LoVo (cell line): Measurements from ENCODE around the gene RUSC2.
"Not testable (repeated sequence)": the region's sequence is repeated elsewhere in the genome, so short reads cannot be mapped to it uniquely, and the experiment has no call there.

Experiments used
- DNase-seq: peaks from one replicate; pipeline ENCODE4 v3.0.0-alpha.2; 2016; ENCODE audit warnings: low spot score

Gene RUSC2

DNA sequence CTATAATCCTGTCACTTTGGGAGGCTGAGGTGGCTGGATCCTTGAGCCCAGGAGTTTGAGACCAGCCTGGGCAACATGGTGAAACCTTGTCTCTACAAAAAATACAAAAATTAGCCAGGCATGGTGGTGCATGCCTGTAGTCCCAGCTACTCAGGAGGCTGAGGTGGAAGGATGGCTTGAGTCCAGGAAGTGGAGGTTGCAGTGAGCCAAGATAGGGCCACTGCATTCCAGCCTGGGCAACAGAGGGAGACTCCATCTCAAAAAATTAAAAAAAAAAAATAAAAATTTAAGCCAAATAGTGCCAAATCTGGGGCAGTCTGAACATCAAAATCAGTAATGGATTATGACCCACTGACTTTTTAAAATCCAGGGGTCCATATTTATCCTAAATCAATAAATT lies 33.6 kb downstream of the RUSC2 start:
- DNase-seq = not testable (repeated sequence)

DNA sequence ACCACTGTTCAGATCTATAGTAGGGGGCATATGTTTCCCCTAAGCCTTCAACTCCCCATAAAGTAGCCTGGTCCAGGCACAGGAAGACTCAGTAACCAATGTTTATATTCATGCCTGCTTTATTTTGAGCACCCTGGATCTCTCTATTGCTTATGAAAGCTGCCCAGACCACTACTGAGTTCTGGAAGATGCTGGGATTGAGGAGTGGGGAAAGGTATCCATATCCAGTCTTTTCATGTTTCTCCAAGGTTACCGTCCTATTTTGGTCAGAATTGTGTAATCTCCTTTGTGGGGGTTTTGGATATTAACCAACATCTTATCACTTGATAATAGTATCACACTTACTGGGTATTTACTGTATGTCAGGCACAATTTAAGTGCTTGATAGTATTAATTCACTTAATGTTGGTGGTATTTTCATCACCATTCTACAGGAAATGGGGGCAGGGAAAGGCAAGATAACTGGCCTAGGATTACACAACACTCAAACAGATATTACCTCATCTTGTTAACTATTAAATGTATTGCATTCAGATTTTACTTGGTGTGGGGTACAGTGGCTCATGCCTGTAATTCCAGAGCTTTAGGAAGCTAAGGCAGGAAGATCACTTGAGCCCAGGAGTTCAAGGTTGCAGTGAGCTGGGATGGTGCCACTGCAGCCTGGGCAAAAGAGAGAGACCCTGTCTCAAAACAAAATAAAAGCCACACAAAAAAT lies 36.3 kb downstream of the RUSC2 start:
- no peak for DNase-seq

DNA sequence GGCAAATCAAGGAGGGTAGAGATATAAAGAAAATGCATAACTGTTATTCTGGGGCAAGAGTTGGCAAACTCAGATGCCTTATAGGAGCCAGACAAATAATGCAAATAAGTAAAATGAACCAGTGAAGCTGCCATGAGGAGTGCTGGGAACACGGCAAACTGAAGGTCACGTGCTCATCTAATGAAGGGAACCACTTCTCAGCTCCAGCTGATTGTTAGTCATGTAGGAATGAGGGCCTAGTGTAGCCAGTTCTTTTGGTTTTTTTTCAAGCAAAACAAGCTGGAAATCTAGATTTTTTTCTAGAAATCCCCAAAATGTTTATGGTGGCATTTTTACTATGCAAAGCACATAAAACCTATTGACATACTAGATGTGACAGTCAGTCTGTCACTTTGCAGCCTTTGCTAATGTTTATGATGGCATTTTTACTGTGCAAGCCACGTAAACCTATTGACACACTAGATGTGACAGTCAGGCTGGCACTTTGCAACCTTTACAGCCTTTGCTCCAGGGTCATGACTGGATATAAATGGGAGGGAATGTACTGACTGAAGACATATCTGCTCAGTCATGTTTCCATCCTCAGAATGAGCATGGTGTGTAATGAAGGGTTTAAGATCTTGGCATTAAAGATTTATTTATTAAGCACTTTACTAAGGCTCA lies 39.4 kb downstream of the RUSC2 start:
- DNase-seq = no peak

DNA sequence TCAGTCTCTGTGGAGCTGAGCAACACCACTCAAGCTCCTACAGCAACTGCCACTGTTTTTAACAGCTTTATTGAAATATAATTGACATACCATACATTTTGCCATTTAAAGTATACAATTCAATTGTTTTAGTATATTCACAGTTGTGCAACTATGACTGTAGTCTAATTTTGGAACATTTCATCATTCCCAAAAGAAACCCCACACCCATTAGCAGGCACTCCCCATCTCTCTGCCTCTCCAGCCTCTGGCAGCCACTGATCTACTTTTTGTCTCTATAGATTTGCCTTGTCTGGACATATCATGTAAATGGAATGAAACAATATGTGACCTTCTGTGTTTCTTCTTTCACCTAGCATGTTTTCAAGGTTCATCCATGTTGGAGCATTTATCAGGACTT lies 43.5 kb downstream of the RUSC2 start:
- DNase-seq = no peak

DNA sequence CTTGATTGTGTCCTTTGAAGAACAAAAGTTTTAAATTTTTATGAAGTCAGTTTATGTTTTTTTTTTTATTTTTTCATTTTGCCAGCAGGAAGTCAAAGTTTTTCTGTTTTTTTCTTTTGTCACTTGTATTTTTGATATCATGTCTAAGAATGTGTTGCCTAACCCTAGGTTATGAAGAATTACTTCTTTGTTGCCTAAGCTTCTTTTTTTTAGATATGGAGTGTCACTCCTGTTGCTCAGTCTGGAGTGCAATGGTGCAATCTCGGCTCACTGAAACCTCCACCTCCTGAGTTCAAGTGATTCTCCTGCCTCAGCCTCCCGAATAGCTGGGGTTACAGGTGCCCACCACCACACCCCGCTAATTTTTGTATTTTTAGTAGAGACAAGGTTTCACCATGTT lies 45.0 kb downstream of the RUSC2 start:
- DNase-seq = not testable (repeated sequence)

DNA sequence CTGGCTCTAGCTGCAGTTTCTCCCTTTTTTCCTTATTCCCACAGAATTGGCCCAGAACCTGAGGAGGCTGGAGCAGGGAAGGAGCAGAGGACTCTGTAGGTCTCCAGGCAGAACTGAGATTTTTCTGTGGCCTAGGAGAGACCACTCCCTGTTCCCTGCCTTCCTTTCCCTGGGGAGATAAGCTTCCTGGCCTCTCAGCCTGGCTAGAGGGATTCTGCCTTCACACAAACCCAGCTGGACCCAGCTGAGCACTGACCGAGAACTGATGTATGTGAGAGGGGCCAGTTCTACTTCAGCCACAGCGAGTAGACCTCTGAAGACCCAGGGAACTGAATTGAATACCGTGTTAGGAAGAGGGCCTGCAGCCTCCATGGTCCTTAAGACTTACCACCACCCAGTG lies 48.0 kb downstream of the RUSC2 start:
- DNase-seq = no peak

DNA sequence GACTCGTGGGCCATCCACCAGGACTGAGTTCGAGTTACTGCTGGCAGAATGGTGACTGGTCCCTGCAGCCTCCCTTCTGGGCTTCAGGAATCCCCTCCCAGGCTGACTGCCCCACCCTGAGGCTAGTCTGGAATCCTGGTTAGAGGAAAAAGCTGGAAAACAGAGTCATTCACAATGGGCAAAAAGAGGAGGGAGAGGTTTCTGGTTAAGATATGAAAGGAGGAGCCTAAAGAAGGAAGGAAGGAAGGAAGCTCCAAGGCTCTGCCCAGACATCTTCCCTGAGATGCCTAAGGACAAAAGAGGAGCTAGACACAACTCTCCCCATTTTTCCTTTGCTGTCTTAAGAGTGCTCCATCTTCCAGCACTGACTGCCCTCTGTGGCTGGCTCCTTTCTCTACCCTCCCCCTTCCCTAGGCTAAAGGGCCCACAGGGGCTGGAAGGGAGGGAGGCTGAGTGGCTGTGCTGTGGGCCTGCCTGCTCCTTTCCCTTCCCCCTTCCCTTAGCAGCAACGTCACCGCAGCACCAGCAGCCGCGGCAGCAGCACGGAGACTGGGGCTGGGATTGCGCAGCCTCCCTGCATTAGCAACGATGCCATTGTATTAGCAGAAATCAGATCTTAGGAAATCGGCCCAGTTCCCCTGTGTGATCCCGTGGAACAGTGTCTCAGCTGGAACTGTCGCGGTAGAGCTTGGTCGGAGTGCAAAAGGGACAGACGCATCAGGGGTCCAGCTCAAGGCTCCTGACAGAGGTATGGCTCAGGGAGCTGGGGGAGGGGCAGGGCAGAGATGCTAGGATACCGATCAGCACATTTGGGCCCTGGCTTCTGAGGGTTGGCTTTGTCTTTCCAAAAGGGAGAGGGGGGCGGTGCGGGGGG lies 48.7 kb downstream of the RUSC2 start:
- no peak for DNase-seq
